HuH-7 (cell line): ENCODE measurements around the gene GDI1.
A peak's percentile ranks its signal among the peaks of the same experiment; 100 is the strongest.

ENCODE experiments used
- DNase-seq: peaks from one replicate; pipeline ENCODE4 v3.0.0; 2011; ENCODE audit warnings: low spot score

Gene GDI1

GRCh38 chrX:154437971-154438893 lies 1.3 kb downstream of the GDI1 start:
- no peak for DNase-seq

GRCh38 chrX:154439841-154440240 lies 2.9 kb downstream of the GDI1 start:
- no peak for DNase-seq

GRCh38 chrX:154440623-154441357 lies 3.8 kb downstream of the GDI1 start:
- DNase-seq: no peak

- no peak for DNase-seq
Observed at GRCh38 chrX:154441564-154441963, 4.6 kb downstream of the GDI1 start.

- no peak for DNase-seq
Observed at GRCh38 chrX:154441984-154442707, 5.2 kb downstream of the GDI1 start.

- DNase-seq: no peak
Observed at GRCh38 chrX:154443479-154443910, 6.5 kb downstream of the GDI1 start.

GRCh38 chrX:154443992-154444754 lies 7.2 kb downstream of the GDI1 start, which contains the start of gene FAM50A:
TSS of gene FAM50A (plus strand) at chrX:154444141. CDS start at chrX:154444236, 95 bp downstream.
- DNase-seq: peak; percentile 81

- DNase-seq: no peak
Observed at GRCh38 chrX:154444755-154445246, 7.8 kb downstream of the GDI1 start.

- DNase-seq: no peak
Observed at GRCh38 chrX:154445776-154446175, 8.8 kb downstream of the GDI1 start.

- DNase-seq: no peak
Observed at GRCh38 chrX:154446430-154446829, 9.5 kb downstream of the GDI1 start.

- no peak for DNase-seq
Observed at GRCh38 chrX:154448484-154448883, 11.5 kb downstream of the GDI1 start.

- DNase-seq: no peak
Observed at GRCh38 chrX:154449618-154450017, 12.7 kb downstream of the GDI1 start.

GRCh38 chrX:154450312-154450711 lies 13.4 kb downstream of the GDI1 start:
- no peak for DNase-seq

GRCh38 chrX:154452823-154453222 lies 15.9 kb downstream of the GDI1 start:
- no peak for DNase-seq

- peak; percentile 71 for DNase-seq
Observed at GRCh38 chrX:154457491-154458115, 20.6 kb downstream of the GDI1 start.

GRCh38 chrX:154458116-154458953 lies 21.4 kb downstream of the GDI1 start, which contains the start of gene PLXNA3:
TSS of gene PLXNA3 (plus strand) at chrX:154458281. CDS start at chrX:154460184, 1,903 bp downstream.
- DNase-seq: peak; percentile 46

GRCh38 chrX:154458954-154459778 lies 22.2 kb downstream of the GDI1 start:
- peak; percentile 44 for DNase-seq

GRCh38 chrX:154459832-154460231 lies 22.9 kb downstream of the GDI1 start:
- DNase-seq: no peak

GRCh38 chrX:154460326-154460725 lies 23.4 kb downstream of the GDI1 start:
- no peak for DNase-seq
